K562 (cell line): ENCODE data around the gene HOTAIR. TPM values are rescaled to one million over a fixed set of nuclear protein-coding genes. Genes with fewer than 3 reads are reported as not detected.

Experiments used
- CBFB ChIP-seq: sonication (generic); formaldehyde crosslinking; IDR thresholded peaks from 2 replicates; pipeline ENCODE4 v1.4.0; 2020; ENCODE audit warnings: mild to moderate bottlenecking, missing genetic modification reagents
- CXXC5 ChIP-seq: fragments of 250-450 bp; sonication (Bioruptor Pico); IDR thresholded peaks from 2 replicates; pipeline ENCODE4 v1.8.0; 2022; ENCODE audit warnings: inconsistent platforms, mild to moderate bottlenecking, moderate library complexity
- HDAC8 ChIP-seq: fragments of 450-650 bp; IDR thresholded peaks from 2 replicates; pipeline ENCODE4 v1.6.1; 2016; ENCODE audit warnings: mild to moderate bottlenecking, missing genetic modification characterization, moderate library complexity, missing compliant biosample characterization
- MAZ ChIP-seq, 2 experiments: fragments of 450-650 bp in 1 of 2; sonication (generic) in 1 of 2; formaldehyde crosslinking; IDR thresholded peaks in 1 of 2; conservative IDR thresholded peaks in 1 of 2; 2 replicates each; pipeline versions ENCODE4 v1.4.0 to v1.5.0; 2020; ENCODE audit warnings: mild to moderate bottlenecking in 1 of 2, missing genetic modification reagents in 1 of 2
- NRF1 ChIP-seq, 2 experiments: fragments of 450-650 bp; IDR thresholded peaks in 1 of 2; conservative IDR thresholded peaks in 1 of 2; 2 replicates each; pipeline ENCODE4 v1.6.1; 2014; ENCODE audit warnings: mild to moderate bottlenecking in 2 of 2
- RFX1 ChIP-seq: fragments of 450-650 bp; IDR thresholded peaks from 2 replicates; pipeline ENCODE4 v1.6.1; 2016; ENCODE audit warnings: mild to moderate bottlenecking, moderate library complexity
- ZBTB17 ChIP-seq: fragments of 450-650 bp; formaldehyde crosslinking; IDR thresholded peaks from 2 replicates; pipeline ENCODE4 v1.4.0; 2020; ENCODE audit warnings: mild to moderate bottlenecking
- ZC3H4 ChIP-seq: sonication (generic); formaldehyde crosslinking; IDR thresholded peaks from 2 replicates; pipeline ENCODE4 v1.9.0; 2021; ENCODE audit warnings: missing genetic modification reagents, borderline replicate concordance
- ZNF668 ChIP-seq: fragments of 250-450 bp; sonication (Bioruptor Pico); IDR thresholded peaks from 2 replicates; pipeline ENCODE4 v1.8.0; 2022; ENCODE audit warnings: mild to moderate bottlenecking, inconsistent platforms
- polyA plus RNA-seq, 8 experiments: library from polyadenylated mRNA; depleted of rRNA in 4 of 8; stranded (reverse) in 5 of 8; unstranded in 3 of 8; fragments of >200 nt; fragmentation: Nextera tagmentation in 2 of 8; fragmentation: Illumina TruSeq in 1 of 8; extraction: Ambion mirVana in 2 of 8; extraction: Trizol in 1 of 8; gene quantifications; 2 replicates each; pipeline versions ENCODE4 v1.2.1 to v1.2.3, GENCODE V29; 2011 to 2014; ENCODE audit warnings: inconsistent platforms in 1 of 8, missing spikeins in 1 of 8
- total RNA-seq, 7 experiments: library from RNA; depleted of rRNA in 6 of 7; stranded (reverse); fragments of >200 nt in 6 of 7; fragmentation: Illumina TruSeq in 2 of 7; extraction: Trizol in 2 of 7; gene quantifications; 2 replicates each; pipeline versions ENCODE4 v1.2.1 to v1.2.3, GENCODE V29; 2011 to 2021; ENCODE audit warnings: low replicate concordance in 1 of 7
- TF ChIP-seq, protein P1 (sequence below): fragments of 450-650 bp; IDR thresholded peaks from 2 replicates; pipeline ENCODE4 v1.6.1; 2018; ENCODE audit not compliant: partially characterized antibody
- TF ChIP-seq, protein P2 (sequence below): fragments of 200-800 bp; sonication (Bioruptor generic); IDR thresholded peaks from 2 replicates; pipeline ENCODE4 v1.6.1; 2017; ENCODE audit warnings: missing genetic modification characterization, missing compliant biosample characterization
- TF ChIP-seq, protein P3 (sequence below): sonication (generic); formaldehyde crosslinking; IDR thresholded peaks from 2 replicates; pipeline ENCODE4 v1.8.0; 2022; ENCODE audit warnings: mild to moderate bottlenecking, missing genetic modification reagents

Gene HOTAIR
- total and polyA plus RNA-seq, 9 of the 15 experiments (the other 6 are each of a cell fraction or from before 2014, with no cell fraction given): 0.04 TPM; not detected in 8

DNA sequence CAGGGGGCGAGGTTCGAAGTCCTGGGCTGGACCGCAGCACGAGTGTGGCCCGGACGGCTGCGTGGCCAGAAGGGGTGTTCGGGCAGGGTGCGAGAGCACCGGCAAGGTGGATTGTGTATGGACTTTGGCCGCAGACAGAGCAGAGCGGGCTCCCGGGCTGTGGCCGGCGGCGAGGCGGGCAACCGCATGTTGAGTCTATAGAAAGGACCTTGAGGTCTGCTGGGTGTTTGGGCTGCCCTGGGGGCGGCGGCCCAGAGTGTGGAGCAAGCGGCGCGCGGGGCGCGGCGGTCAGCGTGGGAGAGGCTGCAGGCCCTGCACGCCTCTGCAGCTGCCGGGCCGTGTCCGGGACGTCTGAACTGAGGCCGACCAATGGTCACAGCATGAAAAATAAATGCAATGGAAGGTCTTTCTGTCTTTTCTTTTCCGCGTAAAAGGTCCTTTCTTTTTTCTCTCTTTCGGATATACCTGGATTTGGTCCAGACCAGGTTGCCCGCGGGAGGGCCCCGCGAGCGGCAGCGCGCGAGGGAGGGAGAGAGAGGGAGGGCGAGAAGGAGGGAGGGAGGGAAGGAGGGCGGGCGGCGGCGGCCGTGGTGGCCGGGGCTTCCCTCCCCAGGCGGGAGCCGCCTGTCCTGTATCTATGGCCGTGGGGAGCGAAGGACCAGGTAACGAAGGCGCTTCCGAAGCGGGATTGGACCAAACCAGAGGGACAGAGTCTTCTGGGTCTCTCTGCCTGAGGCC, 19.7 kb upstream of the HOTAIR start (continued):
- TF ChIP-seq, protein P1, sequence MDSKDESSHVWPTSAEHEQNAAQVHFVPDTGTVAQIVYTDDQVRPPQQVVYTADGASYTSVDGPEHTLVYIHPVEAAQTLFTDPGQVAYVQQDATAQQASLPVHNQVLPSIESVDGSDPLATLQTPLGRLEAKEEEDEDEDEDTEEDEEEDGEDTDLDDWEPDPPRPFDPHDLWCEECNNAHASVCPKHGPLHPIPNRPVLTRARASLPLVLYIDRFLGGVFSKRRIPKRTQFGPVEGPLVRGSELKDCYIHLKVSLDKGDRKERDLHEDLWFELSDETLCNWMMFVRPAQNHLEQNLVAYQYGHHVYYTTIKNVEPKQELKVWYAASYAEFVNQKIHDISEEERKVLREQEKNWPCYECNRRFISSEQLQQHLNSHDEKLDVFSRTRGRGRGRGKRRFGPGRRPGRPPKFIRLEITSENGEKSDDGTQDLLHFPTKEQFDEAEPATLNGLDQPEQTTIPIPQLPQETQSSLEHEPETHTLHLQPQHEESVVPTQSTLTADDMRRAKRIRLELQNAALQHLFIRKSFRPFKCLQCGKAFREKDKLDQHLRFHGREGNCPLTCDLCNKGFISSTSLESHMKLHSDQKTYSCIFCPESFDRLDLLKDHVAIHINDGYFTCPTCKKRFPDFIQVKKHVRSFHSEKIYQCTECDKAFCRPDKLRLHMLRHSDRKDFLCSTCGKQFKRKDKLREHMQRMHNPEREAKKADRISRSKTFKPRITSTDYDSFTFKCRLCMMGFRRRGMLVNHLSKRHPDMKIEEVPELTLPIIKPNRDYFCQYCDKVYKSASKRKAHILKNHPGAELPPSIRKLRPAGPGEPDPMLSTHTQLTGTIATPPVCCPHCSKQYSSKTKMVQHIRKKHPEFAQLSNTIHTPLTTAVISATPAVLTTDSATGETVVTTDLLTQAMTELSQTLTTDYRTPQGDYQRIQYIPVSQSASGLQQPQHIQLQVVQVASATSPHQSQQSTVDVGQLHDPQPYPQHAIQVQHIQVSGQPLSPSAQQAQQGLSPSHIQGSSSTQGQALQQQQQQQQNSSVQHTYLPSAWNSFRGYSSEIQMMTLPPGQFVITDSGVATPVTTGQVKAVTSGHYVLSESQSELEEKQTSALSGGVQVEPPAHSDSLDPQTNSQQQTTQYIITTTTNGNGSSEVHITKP: no peak
- TF ChIP-seq ZNF668 (CRISPR knock-in tag) (no peak), MAZ (CRISPR knock-in tag; conservative IDR thresholded peaks at IDR 0.05 in 1 of 2, IDR thresholded peaks at IDR 0.05 in 1 of 2) (peak; percentile 53 to 80), CBFB (CRISPR knock-in tag) (no peak), ZBTB17 (CRISPR knock-in tag) (no peak), NRF1 (conservative IDR thresholded peaks at IDR 0.05 in 1 of 2, IDR thresholded peaks at IDR 0.05 in 1 of 2) (peak in 1 of 2 experiments; percentile 25; a peak in 1 of 4 replicates), ZC3H4 (no peak), HDAC8 (tag) (no peak), RFX1 (no peak), CXXC5 (peak; percentile 68)
- TF ChIP-seq, protein P2, sequence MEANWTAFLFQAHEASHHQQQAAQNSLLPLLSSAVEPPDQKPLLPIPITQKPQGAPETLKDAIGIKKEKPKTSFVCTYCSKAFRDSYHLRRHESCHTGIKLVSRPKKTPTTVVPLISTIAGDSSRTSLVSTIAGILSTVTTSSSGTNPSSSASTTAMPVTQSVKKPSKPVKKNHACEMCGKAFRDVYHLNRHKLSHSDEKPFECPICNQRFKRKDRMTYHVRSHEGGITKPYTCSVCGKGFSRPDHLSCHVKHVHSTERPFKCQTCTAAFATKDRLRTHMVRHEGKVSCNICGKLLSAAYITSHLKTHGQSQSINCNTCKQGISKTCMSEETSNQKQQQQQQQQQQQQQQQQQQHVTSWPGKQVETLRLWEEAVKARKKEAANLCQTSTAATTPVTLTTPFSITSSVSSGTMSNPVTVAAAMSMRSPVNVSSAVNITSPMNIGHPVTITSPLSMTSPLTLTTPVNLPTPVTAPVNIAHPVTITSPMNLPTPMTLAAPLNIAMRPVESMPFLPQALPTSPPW (CRISPR knock-in tag): peak; percentile 87
- TF ChIP-seq, protein P3, sequence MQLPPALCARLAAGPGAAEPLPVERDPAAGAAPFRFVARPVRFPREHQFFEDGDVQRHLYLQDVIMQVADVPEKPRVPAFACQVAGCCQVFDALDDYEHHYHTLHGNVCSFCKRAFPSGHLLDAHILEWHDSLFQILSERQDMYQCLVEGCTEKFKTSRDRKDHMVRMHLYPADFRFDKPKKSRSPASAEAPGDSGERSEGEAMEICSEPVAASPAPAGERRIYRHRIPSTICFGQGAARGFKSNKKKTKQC (CRISPR knock-in tag): no peak
